GM19099 (cell line): Measurements from ENCODE around the gene ELFN2.

Experiments used
- POLR2A ChIP-seq: IDR thresholded peaks from 3 replicates; pipeline ENCODE4 v1.6.1; 2011; ENCODE audit warnings: low read depth; ENCODE audit not compliant: insufficient read length; ENCODE audit errors: extremely low read depth

ELFN2 gene

DNA sequence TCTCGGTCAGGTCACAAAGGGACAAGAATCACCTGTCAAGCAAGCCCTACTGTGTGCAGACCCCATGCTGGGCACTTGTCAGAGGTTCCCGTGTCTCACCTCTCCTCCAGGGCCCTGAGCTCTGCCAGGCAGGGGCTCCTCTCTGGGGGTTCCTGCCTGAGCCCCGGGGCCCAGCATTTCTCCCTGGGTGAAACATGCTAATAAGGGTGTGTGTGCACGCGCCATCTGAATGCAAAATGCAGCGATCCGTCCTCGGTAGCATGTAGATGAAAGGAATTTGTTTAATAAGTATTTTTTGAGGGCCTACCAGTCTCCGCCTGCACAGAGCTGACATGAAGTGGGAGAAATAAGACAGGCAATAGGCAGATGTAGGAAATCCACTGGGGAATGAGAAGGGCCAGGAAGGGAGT, 5.8 kb downstream of the ELFN2 start:
- TF ChIP-seq POLR2A: no peak

DNA sequence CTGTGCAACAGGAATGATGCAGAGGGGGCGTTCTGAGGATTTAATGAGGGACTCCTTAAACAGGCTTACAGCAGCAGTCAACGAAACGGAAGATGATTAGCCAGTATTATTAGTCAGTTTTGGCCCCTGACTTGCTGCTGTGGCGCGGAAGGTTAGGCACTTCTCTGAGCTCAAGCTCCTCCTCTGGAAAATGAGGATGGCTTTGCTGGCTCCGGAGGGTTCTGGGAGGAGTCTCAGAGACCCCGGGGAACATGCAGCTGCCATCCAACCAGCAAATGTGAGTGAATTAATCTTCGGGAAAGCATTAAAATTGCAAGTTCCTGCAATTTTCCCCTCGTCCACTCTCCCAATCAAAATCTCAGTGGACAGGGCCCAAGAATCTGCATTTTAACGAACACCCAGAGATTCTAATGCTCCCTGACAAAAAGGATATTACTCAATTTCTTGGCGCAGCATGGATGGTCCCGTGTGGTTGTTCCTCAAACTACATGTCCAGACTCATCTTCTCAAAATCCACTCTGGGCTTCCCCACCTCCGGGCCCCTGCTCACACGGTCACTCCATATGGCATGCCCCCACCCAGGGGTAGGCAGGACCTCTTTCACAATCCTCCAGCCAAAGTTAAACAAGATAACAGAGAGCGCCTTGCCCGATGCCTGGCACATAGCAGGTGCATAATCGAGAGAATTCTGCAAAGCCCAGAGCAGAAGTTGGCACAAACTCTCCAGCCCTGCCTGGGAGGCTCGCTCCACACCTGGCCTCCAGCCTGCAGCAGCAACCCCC, 6.4 kb downstream of the ELFN2 start:
- TF ChIP-seq POLR2A: no peak

DNA sequence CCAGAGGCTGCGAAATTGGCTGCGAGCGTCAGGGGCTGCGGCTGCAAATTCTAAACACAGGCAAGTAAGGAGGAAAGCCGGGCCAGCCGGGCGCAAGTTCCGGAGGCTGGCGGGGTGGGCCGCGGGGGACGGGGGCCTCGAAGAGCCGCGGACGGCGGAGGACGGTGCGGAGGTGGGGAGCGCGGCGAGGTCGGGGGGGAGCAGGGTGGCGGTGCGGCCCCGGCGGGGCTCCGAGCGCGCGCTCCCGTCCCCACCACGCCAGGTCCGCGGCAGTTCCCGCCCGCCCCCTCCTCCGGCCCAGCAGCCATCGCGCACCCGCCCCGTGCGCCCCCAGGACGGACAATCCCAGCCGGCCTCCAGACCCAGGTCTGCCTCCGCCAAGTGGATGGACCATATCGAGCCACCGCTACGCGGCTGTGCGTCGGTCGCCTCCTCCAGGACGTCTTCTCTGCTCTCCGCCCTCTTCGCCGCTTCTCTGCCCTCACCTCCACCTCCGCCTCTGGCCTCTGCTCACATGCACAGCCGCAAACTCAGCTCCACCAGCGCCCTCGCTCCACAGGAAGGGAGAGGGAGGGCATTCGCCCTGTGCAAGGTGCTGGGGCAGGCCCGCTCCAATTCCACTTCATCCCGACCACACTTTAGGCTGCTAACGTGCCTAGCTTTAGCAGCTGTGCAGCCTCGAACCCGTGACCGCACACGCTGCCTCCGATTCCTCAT, 7.2 kb downstream of the ELFN2 start:
- TF ChIP-seq POLR2A: no peak

DNA sequence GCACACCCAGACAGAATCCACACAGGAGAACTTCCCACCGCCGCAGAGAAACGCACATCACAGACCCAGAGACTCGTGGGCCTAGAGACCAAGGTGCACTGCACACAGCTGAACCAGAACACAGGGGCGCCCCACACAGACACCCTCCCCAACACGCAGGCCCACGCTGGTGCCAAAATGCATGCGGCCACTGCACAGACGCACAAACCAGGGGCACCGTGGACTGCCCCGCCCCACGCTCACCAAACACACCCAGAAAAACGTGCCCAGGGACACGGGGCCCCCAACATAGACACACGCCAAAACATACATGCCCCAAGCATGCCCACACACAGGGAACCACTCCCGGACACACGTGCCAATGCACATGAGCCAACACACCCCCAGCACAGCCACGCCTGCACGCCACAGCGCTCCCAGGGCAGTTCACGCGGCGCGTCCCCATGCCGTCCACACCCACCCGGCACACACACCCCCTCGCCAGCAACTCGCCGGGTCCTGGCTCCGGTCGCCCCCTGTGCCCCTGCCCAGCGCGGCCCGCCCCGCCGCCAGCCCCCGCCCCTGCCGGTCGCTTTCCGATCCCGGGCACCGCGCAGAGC, 7.8 kb downstream of the ELFN2 start:
- no peak for TF ChIP-seq POLR2A

DNA sequence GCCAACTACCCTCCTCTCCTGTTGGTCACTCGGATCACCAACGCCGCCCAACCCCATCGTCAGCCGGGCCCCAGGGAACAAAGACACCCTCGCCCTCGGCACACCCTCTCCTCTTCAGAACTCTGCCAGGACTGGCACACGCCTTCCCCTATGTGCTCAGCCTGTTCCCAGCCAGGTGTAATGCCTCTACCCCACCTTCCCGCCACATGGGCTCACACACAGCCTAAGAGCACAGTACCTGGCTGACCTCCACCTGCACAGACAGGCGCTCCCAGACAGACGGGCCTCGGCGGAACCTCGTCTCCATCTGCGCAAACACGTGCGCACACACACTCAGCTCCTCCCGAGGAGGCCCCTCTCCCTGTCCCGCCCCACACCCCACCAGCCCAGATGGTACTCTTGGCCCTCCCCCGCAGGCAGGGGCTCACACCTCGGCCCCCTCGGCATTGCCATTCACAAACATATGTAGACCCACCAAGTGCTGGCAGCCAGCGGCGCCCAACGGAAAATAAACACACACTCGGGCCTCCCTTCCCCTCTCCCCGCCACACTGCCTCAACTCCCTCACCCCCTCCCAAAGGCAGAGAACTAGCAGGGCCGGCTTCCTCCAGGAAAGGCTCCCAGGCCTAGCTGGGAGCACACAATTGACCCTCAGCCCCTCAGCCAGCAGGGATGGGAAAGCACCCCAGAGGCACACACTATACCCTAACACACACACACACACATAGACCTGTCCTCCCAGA, 8.5 kb downstream of the ELFN2 start:
- TF ChIP-seq POLR2A: no peak

DNA sequence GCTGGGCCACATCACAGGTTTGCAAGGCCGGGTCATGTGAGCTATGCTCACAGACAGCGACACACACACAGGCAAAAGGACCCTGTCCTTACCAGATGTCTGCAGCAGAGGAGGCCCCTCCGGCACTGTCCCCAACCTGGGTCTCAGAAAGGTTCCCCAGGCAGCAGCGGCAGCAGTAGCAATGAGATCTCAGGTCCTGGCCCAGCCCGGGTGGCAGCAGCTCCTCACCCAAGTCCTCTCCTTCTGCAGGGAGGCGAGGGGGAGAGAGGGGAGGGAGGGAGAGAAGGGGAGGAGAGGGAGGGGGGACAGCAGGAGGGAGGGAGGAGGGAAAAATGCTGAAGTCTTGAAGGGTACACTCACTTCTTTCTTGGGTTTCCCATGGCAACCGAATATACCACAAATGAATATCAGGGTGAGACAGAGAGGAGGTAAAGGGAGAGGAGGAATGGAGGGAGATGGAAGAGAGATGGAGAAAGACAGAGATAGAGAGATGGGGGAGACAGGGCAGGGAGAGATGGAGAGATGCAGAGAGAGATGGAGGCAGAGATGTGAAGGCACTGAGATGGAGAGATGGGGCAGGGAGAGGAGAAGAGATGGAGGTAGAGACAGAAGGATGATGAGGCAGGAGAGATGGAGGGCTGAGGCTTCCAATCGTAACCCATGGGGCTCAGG, 9.5 kb downstream of the ELFN2 start:
- TF ChIP-seq POLR2A: no peak

DNA sequence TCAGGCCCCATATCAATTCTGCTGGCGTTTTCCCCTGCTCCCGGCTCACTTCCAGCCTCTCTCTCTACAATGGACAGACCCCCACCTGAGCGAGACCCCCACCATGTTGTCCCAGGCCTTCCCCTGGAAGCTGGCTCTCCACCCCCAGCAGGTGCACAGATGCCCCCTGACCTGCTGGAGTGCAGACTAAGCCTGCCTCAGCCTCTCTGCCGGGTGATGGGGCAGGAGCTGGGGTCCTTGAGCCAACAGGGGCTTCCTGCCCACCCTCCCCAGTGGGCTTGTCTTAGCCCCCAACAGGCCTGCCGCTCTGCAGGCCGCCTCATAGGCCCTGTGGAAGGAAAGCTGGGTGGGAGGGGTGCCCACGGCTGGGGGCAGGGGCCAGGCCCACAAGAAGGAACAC, 10.0 kb downstream of the ELFN2 start:
- no peak for TF ChIP-seq POLR2A

DNA sequence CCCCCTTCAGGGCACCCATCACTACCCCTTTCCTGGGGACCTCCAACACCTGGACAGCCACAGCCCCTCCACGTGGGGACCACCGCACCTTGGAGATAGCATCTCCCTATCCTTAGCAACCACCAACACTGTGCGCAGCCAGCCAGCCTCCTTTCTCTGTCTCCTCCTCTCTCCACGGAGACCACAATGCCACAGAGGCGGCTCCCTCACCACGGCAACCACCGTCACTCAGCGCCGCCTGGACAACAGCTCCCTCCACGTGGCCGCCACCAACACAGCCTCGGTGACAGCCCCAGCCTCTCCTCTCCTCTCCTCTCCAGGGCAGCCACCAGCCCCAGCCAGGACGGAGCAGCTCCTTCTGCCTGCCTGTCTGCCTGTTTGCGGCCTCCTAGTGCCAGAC, 10.5 kb downstream of the ELFN2 start:
- no peak for TF ChIP-seq POLR2A

DNA sequence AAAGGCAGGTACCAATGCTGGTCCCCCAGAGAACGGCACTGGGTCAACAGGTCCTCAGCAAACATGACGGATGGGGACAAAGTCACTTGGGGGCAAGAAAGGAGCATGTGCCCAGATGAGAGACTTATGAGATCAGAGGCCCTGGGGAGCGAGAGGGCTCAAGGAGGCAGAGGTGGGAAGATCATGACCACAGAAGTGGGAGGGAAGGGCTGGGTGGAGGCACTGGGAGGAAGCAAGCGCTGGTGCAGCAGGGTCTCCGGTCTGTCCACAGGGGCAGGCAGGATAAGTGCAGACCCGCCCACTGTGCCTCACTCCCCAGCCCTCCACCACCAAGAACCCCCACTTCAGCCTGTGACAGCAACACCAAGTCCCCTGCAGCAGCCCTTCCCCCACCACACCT, 10.9 kb downstream of the ELFN2 start:
- no peak for TF ChIP-seq POLR2A

DNA sequence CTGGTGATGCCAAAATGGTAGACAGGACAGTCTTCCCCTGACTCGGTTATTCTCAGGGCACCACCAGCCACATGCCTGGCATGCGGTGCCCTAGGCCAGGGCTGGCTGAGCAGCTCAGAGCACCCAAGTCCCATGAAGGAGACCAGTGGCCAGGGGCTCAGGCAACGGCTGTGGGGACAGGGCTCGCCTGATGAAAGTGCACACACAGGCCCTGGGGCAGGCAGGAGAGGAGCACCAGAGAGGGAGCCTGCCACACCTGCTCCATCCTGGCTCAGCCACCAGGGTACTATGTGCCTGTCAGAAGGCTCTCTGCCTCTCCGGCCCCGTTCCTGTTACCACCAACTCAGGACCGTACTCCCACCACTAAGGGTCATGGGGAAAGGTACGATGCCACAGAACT, 12.1 kb downstream of the ELFN2 start:
- no peak for TF ChIP-seq POLR2A

DNA sequence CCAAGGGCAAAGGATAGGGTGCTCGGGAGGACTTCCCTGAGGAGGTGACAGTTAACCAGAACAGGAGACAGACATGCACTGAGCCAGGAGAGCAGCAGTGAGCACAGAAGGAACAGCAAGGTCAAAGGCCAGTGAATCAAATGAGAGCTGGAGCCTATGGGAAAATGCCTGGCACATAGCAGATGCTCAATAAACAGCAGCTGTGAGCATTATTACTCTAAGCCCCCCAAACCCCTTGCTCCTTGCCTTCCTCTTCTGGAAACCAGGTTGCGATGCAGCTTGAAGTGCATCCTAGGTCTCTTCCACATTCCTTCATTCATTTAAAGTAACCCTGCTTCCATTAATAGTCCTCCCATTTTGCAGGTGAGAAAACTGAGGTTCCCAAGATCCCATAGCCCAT, 13.0 kb downstream of the ELFN2 start:
- no peak for TF ChIP-seq POLR2A

DNA sequence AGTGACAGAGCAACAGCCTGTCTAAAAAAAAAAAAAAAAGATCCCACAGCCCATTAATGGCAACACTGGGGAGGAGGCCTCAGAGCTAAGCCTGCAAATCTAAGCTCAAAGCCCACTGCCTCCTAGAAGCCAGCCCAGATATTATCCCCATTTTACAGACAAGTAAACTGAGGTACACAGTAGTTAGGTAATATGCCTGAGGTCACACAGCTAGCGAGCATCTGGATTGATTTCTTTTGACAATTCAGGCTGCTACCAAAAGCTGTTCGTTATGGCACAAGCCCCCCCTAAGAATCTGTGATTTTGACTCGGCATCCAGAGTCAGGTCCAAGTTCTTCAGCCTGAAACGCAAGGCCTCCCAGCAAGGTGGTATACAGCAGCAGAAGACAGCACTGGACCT, 13.7 kb downstream of the ELFN2 start:
- TF ChIP-seq POLR2A: no peak

DNA sequence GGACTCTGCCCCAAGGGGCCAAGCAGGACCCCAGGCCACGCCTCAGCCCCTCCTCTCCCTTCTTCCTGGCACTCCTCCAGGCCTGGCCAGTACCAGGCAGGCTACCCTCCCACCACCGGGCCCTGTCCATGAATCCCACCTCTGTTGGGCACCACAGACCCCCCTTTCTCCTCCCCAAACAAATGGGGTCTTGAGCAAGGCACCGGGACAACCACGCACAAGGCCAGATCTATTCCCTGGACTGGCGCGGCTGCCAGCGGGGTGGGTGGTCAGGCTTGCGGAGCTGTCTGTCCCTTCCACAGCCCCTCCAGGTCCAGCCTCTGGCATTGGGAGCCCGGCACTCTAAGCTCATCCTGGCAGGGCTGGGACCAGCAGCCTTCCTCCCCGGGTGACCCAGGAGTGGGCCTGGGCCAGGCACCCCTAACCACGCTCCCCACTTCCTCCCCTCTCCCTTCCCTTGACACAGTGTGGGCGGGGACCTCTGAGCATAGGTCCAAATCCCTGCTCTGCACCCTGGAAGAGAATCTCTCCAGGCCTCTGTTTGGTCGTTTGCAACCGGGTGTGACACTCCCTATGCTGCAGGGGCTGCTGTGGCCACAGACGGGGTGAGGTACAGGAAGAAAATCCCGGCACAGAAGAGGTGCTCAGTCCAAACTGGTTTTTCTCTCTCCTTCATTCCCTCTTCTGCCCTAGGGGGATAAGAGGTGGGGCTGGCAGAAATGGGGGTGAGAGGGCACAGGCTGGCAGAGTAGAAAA, 14.6 kb downstream of the ELFN2 start:
- TF ChIP-seq POLR2A: no peak

DNA sequence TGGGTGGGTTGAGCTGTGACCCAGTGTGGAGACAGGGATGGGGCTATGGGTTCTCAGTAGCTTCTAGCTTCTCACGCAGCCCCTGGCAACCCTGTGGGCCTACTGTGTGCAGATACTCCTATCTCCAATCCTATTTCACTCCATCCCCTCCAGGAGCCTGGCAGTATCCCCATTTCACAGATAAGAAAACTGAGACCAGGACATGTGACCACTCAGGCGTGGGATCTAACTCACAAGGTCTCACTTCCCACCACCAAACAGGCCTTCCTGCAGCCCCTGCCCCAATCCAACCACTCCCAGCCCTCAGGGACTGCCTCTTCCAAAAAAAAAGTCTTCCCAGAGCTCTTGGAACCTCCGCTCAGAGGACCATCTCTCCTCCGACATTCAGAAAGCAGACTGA, 15.6 kb downstream of the ELFN2 start:
- TF ChIP-seq POLR2A: no peak
